CD14-positive monocyte (primary cell): ENCODE measurements around the gene C2CD2. TPM values are rescaled to one million over a fixed set of nuclear protein-coding genes. Genes with fewer than 3 reads are reported as not detected.

ENCODE experiments used
- DNase-seq, 3 donors: peaks; one replicate each; pipeline ENCODE4 v3.0.0-alpha.2; 2011 to 2022
- H2AFZ ChIP-seq: 2 replicates; pipeline ENCODE4 v1.6.0; 2012; ENCODE audit warnings: mild to moderate bottlenecking, low read depth, low read length, inconsistent platforms; ENCODE audit not compliant: insufficient read depth, poor library complexity, severe bottlenecking
- H3K27ac ChIP-seq, 2 donors: 1 replicate in 1 of 2; 2 replicates in 1 of 2; pipeline ENCODE4 v1.5.1; 2012 to 2013; ENCODE audit warnings: low read length in 2 of 2, control low read depth in 1 of 2, inconsistent platforms in 1 of 2, low read depth in 1 of 2, mild to moderate bottlenecking in 1 of 2
- H3K27me3 ChIP-seq, 2 donors: one replicate each; pipeline versions ENCODE4 v1.6.0 to v1.6.1; 2011 to 2013; ENCODE audit warnings: low read length in 2 of 2; ENCODE audit not compliant: control insufficient read depth in 2 of 2, insufficient read depth in 2 of 2
- H3K36me3 ChIP-seq, 2 donors: replicated peaks in 1 of 2; 1 replicate in 1 of 2; 2 replicates in 1 of 2; pipeline versions ENCODE4 v1.5.1 to v1.6.1; 2012 to 2013; ENCODE audit warnings: low read length in 2 of 2, control low read depth in 1 of 2, inconsistent platforms in 1 of 2, mild to moderate bottlenecking in 1 of 2; ENCODE audit not compliant: insufficient read depth in 2 of 2, control insufficient read depth in 1 of 2
- H3K4me1 ChIP-seq, 2 donors: 1 replicate in 1 of 2; 2 replicates in 1 of 2; pipeline versions ENCODE4 v1.5.1 to v1.6.1; 2012 to 2013; ENCODE audit warnings: low read length in 2 of 2, control low read depth in 1 of 2, inconsistent platforms in 1 of 2, mild to moderate bottlenecking in 1 of 2, moderate library complexity in 1 of 2; ENCODE audit not compliant: insufficient read depth in 2 of 2, control insufficient read depth in 1 of 2
- H3K4me2 ChIP-seq: replicated peaks from 2 replicates; pipeline ENCODE3; 2012; ENCODE audit warnings: low read length, moderate library complexity, mild to moderate bottlenecking; ENCODE audit not compliant: poor library complexity, severe bottlenecking; ENCODE audit errors: extremely low read depth
- H3K4me3 ChIP-seq, 3 experiments: fragments of 200-600 bp in 1 of 3; sonication (generic) in 1 of 3; replicated peaks in 1 of 3; 1 replicate in 2 of 3; 2 replicates in 1 of 3; pipeline ENCODE4 v1.5.1; 2011 to 2013; ENCODE audit warnings: low read length in 3 of 3, mild to moderate bottlenecking in 3 of 3, control low read depth in 2 of 3, low read depth in 2 of 3, inconsistent platforms in 1 of 3, moderate library complexity in 1 of 3
- H3K79me2 ChIP-seq: 2 replicates; pipeline ENCODE4 v1.6.0; 2012; ENCODE audit warnings: mild to moderate bottlenecking, control low read depth, inconsistent platforms, low read length, moderate library complexity; ENCODE audit not compliant: insufficient read depth
- H3K9ac ChIP-seq: 2 replicates; pipeline ENCODE4 v1.6.0; 2017; ENCODE audit warnings: low read length, mild to moderate bottlenecking; ENCODE audit not compliant: insufficient read depth, poor library complexity, severe bottlenecking
- H3K9me3 ChIP-seq, 2 donors: replicated peaks in 1 of 2; 1 replicate in 1 of 2; 2 replicates in 1 of 2; pipeline versions ENCODE4 v1.5.1 to v1.6.1; 2012 to 2013; ENCODE audit warnings: low read length in 2 of 2, control low read depth in 1 of 2; ENCODE audit not compliant: control insufficient read depth in 1 of 2, insufficient read depth in 1 of 2
- H4K20me1 ChIP-seq: 2 replicates; pipeline ENCODE4 v1.6.0; 2012; ENCODE audit warnings: mild to moderate bottlenecking, low read length, control low read depth, moderate library complexity; ENCODE audit not compliant: insufficient read depth
- H3K27ac Mint-ChIP-seq, 7 donors: one replicate each; pipeline ENCODE4 v1.8.0; 2020; ENCODE audit warnings: mild to moderate bottlenecking in 7 of 7, mixed read lengths in 7 of 7, moderate library complexity in 6 of 7, inconsistent platforms in 2 of 7
- H3K27me3 Mint-ChIP-seq, 3 donors: one replicate each; pipeline ENCODE4 v1.8.0; 2021 to 2022; ENCODE audit warnings: low read depth in 3 of 3, mild to moderate bottlenecking in 3 of 3, mixed read lengths in 3 of 3, moderate library complexity in 3 of 3, inconsistent platforms in 1 of 3
- H3K36me3 Mint-ChIP-seq, 2 donors: one replicate each; pipeline ENCODE4 v1.8.0; 2020; ENCODE audit warnings: mixed read lengths in 2 of 2, inconsistent platforms in 1 of 2, mild to moderate bottlenecking in 1 of 2
- H3K4me1 Mint-ChIP-seq: one replicate; pipeline ENCODE4 v1.8.0; 2020; ENCODE audit warnings: mild to moderate bottlenecking, mixed read lengths
- H3K4me3 Mint-ChIP-seq, 2 donors: one replicate each; pipeline ENCODE4 v1.8.0; 2020; ENCODE audit warnings: mild to moderate bottlenecking in 2 of 2, mixed read lengths in 2 of 2, moderate library complexity in 1 of 2
- H3K9me3 Mint-ChIP-seq, 7 donors: one replicate each; pipeline ENCODE4 v1.8.0; 2020 to 2022; ENCODE audit warnings: mixed read lengths in 7 of 7, mild to moderate bottlenecking in 6 of 7, moderate library complexity in 6 of 7, inconsistent platforms in 2 of 7
- WGBS: methylation state at CpG from one replicate; pipeline ENCODE4 v1.1.5; 2013; ENCODE audit warnings: missing lambda C conversion rate; ENCODE audit not compliant: insufficient coverage; 5-methylcytosine and 5-hydroxymethylcytosine counted together
- intact Hi-C, 2 donors: fragments of 100-400 bp; cut with micrococcal nuclease; formaldehyde crosslinking; loops; one replicate each; pipeline versions ENCODE4 v1.15.0 to v1.15.1; 2023
- polyA plus RNA-seq, 3 donors: library from polyadenylated mRNA; depleted of rRNA in 1 of 3; unstranded in 2 of 3; stranded (reverse) in 1 of 3; fragments of 300-500 nt in 2 of 3; fragments of >200 nt in 1 of 3; fragmentation: Illumina TruSeq in 2 of 3; gene quantifications; 1 replicate in 2 of 3; 2 replicates in 1 of 3; pipeline ENCODE4 v1.2.3, GENCODE V29; 2012 to 2021
- TF ChIP-seq, protein P1 (sequence below): fragments of 200-600 bp; IDR thresholded peaks from one replicate; pipeline ENCODE4 v1.8.0; 2022; ENCODE audit warnings: antibody characterized with exemption, mild to moderate bottlenecking

C2CD2 gene
- polyA plus RNA-seq, 3 donors: 1.4 to 17.0 (median 3.8) TPM

DNA sequence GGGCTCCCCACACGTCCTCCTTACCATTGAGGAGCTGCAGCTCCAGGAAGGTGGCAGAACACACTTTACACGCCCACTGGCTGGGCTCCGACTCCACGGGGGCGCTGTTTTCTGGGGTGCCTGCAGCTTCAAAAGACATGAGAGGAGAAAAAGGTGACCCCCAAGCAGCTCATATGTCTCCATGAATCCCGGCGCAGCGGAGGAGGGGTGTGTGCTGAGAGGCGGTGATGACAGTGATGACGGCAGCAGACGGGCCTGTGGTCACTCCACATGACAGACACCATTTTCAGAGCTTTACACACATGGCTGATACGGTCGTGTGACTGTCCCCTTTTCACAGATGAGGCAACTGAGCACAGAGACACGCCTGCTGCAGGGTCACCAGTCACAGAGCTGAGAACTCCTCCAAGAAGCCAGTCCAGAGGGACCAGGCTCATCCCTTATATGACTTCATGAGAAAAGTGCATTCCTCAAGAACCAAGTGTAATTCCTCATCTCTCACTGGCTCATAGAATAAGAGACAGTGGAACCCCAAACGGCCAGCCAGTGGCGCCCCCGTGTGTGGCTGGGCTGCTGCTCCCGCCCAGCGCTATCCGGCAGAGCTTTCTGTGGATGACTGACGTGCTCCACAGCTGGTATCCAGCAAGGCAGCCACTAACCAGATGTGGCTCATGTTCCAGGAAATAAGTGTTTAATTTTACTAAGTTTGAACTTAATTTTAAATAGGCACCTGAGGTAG lies 106.6 kb downstream of the C2CD2 start:
- Mint-ChIP-seq H3K36me3 (peaks cover 26 to 61% of the 10 kb centered on the region in 2 donors), H3K9me3 (peaks cover 0 to 4% (median 2%) of the 10 kb centered on the region in 7 donors), H3K4me3 (no peak overlapping the region), H3K27ac (no peak overlapping the region), H3K4me1 (no peaks in the 10 kb centered on the region), H3K27me3 (peaks cover 0 to 1% (median 0%) of the 10 kb centered on the region in 3 donors)
- peaks cover 17 to 44% of the 10 kb centered on the region in 2 donors for H3K36me3 ChIP-seq
- no peak overlapping the region for H3K27ac ChIP-seq
- H3K79me2 ChIP-seq: no peaks in the 10 kb centered on the region
- H3K4me1 ChIP-seq: no peaks in the 10 kb centered on the region
- no peaks in the 10 kb centered on the region for H3K9me3 ChIP-seq
- intact Hi-C loops: no loop called here
- H3K27me3 ChIP-seq: no peaks in the 10 kb centered on the region
- TF ChIP-seq, protein P1, sequence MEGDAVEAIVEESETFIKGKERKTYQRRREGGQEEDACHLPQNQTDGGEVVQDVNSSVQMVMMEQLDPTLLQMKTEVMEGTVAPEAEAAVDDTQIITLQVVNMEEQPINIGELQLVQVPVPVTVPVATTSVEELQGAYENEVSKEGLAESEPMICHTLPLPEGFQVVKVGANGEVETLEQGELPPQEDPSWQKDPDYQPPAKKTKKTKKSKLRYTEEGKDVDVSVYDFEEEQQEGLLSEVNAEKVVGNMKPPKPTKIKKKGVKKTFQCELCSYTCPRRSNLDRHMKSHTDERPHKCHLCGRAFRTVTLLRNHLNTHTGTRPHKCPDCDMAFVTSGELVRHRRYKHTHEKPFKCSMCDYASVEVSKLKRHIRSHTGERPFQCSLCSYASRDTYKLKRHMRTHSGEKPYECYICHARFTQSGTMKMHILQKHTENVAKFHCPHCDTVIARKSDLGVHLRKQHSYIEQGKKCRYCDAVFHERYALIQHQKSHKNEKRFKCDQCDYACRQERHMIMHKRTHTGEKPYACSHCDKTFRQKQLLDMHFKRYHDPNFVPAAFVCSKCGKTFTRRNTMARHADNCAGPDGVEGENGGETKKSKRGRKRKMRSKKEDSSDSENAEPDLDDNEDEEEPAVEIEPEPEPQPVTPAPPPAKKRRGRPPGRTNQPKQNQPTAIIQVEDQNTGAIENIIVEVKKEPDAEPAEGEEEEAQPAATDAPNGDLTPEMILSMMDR: no peak
- no peaks in the 10 kb centered on the region for H4K20me1 ChIP-seq
- no peak overlapping the region for H3K4me3 ChIP-seq
- no peak overlapping the region for H3K9ac ChIP-seq
- no peak overlapping the region for H2AFZ ChIP-seq
- no peak overlapping the region for H3K4me2 ChIP-seq
- no peak for DNase-seq
- 74% methylated on average over 8 of the region's 21 CpGs for WGBS

DNA sequence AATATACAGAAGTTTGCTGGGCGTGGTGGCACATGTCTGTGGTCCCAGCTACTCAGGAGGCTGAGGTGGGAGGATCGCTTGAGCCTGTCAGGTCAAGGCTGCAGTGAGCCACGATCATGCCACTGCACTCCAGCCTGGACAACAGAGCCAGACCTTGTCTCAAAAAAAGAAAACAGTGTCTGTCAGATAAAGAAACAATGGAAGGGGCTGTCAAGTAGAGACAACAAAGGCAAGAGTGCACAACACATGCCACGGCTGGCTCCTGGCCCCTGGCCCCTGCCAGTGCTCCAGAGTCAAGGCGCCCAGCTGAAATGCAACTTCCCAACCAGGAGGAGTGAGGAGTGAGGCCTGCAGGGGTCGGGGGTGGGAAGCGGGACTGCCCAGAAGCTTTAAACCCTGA lies 107.3 kb downstream of the C2CD2 start:
- no peaks in the 10 kb centered on the region for H3K9me3 ChIP-seq
- 100% methylated on average over 4 of the region's 7 CpGs for WGBS
- DNase-seq: no peak
- H3K4me1 ChIP-seq: no peaks in the 10 kb centered on the region
- no peaks in the 10 kb centered on the region for H3K79me2 ChIP-seq
- TF ChIP-seq, protein P1: no peak
- H3K36me3 ChIP-seq: peaks cover 12 to 37% of the 10 kb centered on the region in 2 donors
- Mint-ChIP-seq H3K36me3 (peaks cover 29 to 58% of the 10 kb centered on the region in 2 donors), H3K4me3 (no peak overlapping the region), H3K9me3 (peaks cover 0 to 4% (median 3%) of the 10 kb centered on the region in 7 donors), H3K4me1 (no peaks in the 10 kb centered on the region), H3K27me3 (peaks cover 0 to 1% (median 0%) of the 10 kb centered on the region in 3 donors), H3K27ac (peak overlapping the region in 1 of 7 donors; percentile 42)
- H3K9ac ChIP-seq: no peak overlapping the region
- intact Hi-C loops: no loop called here
- H3K27ac ChIP-seq: no peak overlapping the region
- H3K4me2 ChIP-seq: no peak overlapping the region
- no peak overlapping the region for H3K4me3 ChIP-seq
- no peaks in the 10 kb centered on the region for H3K27me3 ChIP-seq
- H4K20me1 ChIP-seq: no peaks in the 10 kb centered on the region
- H2AFZ ChIP-seq: no peak overlapping the region
